Activated CD8-positive, alpha-beta memory T cell treated with anti-CD3 and anti-CD28 coated beads, Interleukin-2, amount 50 U/mL, for 4 hours (primary cell): ENCODE measurements around the gene PDGFRB.

ENCODE experiments used
- DNase-seq: peaks from one replicate; pipeline ENCODE4 v3.0.0-alpha.2; 2020

The PDGFRB gene

GRCh38 chr5:150181766-150182545 lies 26.3 kb upstream of the PDGFRB start:
- DNase-seq, result no peak

GRCh38 chr5:150181027-150181426 lies 25.4 kb upstream of the PDGFRB start:
- no peak for DNase-seq

GRCh38 chr5:150180241-150181026 lies 24.8 kb upstream of the PDGFRB start:
- no peak for DNase-seq

- no peak for DNase-seq
These were observed 23.5 kb upstream of the PDGFRB start for GRCh38 chr5:150179019-150179620.

GRCh38 chr5:150178262-150178661 lies 22.6 kb upstream of the PDGFRB start:
- DNase-seq, result no peak

- DNase-seq, result no peak
These were observed 22.1 kb upstream of the PDGFRB start for GRCh38 chr5:150177721-150178120.

- no peak for DNase-seq
These were observed 21.3 kb upstream of the PDGFRB start for GRCh38 chr5:150176745-150177477.

GRCh38 chr5:150175536-150175935 lies 19.9 kb upstream of the PDGFRB start:
- no peak for DNase-seq

- DNase-seq, result no peak
These were observed 19.4 kb upstream of the PDGFRB start for GRCh38 chr5:150175076-150175475.

GRCh38 chr5:150174285-150174684 lies 18.6 kb upstream of the PDGFRB start:
- no peak for DNase-seq

- no peak for DNase-seq
These were observed 17.5 kb upstream of the PDGFRB start for GRCh38 chr5:150173161-150173560.

GRCh38 chr5:150172556-150172955 lies 16.9 kb upstream of the PDGFRB start:
- no peak for DNase-seq

GRCh38 chr5:150172145-150172544 lies 16.5 kb upstream of the PDGFRB start:
- DNase-seq, result no peak

- no peak for DNase-seq
These were observed 13.2 kb upstream of the PDGFRB start for GRCh38 chr5:150168864-150169263.

GRCh38 chr5:150167908-150168307 lies 12.3 kb upstream of the PDGFRB start:
- DNase-seq, result no peak

- DNase-seq, result no peak
These were observed 11.8 kb upstream of the PDGFRB start for GRCh38 chr5:150167512-150167850.

- no peak for DNase-seq
These were observed 11.2 kb upstream of the PDGFRB start, which contains the start of gene CDX1 for GRCh38 chr5:150166650-150167511. CDX1 (plus strand) TSS chr5:150166778; CDS start chr5:150166877, 99 bp downstream.

GRCh38 chr5:150166037-150166649 lies 10.5 kb upstream of the PDGFRB start:
- no peak for DNase-seq

- DNase-seq, result no peak
These were observed 8.8 kb upstream of the PDGFRB start for GRCh38 chr5:150164211-150164980.

GRCh38 chr5:150163547-150164059 lies 8.0 kb upstream of the PDGFRB start:
- DNase-seq, result no peak

- DNase-seq, result no peak
These were observed 7.4 kb upstream of the PDGFRB start for GRCh38 chr5:150163035-150163434.
